ENCODE results near the gene NUDT8. TPM values are rescaled to one million over a fixed set of nuclear protein-coding genes. Genes with fewer than 3 reads are reported as not detected.

Gene NUDT8
- total and polyA plus RNA-seq, 10 of the 15 experiments (the other 5 are each of a cell fraction or from before 2014, with no cell fraction given), result 0.32 to 18.2 (median 9.8) TPM

DNA sequence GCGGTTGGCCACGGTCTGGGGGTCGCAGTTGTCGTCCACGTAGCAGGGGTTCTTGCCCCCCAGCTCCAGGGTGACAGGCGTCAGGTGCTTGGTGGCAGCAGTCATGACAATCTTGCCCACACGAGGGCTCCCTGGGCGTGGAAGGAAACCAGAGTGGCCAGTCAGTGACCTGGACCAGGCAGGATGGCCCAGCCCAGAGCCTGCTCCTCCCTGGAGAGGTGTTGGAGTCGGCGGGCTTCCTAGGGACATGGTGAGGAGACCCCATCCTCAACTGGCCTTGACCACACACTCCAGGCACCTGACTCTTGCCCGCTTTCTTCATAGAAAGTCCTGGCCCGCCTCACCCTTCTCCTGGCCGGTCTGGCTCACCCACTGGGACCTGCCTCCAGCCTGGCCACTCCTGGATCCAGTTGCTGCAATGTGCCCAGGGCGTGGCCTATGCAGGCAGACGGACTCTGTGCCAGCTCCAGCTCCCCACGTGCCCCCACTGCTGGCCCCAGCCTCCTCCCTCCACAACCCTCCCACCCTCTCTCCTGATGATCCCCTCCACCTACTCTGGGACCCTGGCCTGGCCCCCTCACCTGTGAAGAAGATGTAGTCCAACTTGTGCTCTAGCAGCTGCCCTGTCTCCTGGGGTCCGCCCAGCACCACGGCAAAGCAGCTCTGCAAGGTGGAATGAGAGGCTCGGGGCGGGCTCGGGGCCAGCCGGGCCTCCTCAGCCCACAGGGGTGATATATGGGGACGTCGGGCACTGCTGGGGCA is 36.0 kb upstream of the NUDT8 start:
- DNase-seq (ENCODE audit: low read depth, low spot score), result no peak
- no peaks in the 10 kb centered on the region for H3K79me2 ChIP-seq (ENCODE audit: control insufficient read depth, insufficient read depth, low read length)
- peaks cover 0 to 2% of the 10 kb centered on the region in 2 experiments; a peak in 2 of 4 replicates for H3K27me3 ChIP-seq (replicated peaks in 1 of 2; ENCODE audit: control insufficient read depth in 2 of 2, insufficient read depth in 2 of 2, low read length in 1 of 2)
- no peak overlapping the region for H3K4me2 ChIP-seq (ENCODE audit: control insufficient read depth, insufficient read depth)
- no peak for FAIRE-seq
- no peak overlapping the region for H2AFZ ChIP-seq (ENCODE audit: control insufficient read depth, low read depth, low read length)
- H3K27ac ChIP-seq (ENCODE audit: control insufficient read depth, insufficient read depth), result no peak overlapping the region
- H4K20me1 ChIP-seq (ENCODE audit: control insufficient read depth, insufficient read depth), result no peaks in the 10 kb centered on the region
- no peaks in the 10 kb centered on the region; the same call in 2 of the 3 replicates for H3K9me3 ChIP-seq (replicated peaks; ENCODE audit: control insufficient read depth, insufficient read depth, low read length)
- TF ChIP-seq HDAC2 (IDR thresholded peaks at IDR 0.05) (no peak), RAD21 (IDR thresholded peaks at IDR 0.05; ENCODE audit: insufficient read depth, low read depth, low read length) (0 out of 2 replicates have a peak, but pooled peaks have one; percentile 13), GABPA (IDR thresholded peaks at IDR 0.05; ENCODE audit: low read depth) (no peak)
- TF ChIP-seq, protein P1, sequence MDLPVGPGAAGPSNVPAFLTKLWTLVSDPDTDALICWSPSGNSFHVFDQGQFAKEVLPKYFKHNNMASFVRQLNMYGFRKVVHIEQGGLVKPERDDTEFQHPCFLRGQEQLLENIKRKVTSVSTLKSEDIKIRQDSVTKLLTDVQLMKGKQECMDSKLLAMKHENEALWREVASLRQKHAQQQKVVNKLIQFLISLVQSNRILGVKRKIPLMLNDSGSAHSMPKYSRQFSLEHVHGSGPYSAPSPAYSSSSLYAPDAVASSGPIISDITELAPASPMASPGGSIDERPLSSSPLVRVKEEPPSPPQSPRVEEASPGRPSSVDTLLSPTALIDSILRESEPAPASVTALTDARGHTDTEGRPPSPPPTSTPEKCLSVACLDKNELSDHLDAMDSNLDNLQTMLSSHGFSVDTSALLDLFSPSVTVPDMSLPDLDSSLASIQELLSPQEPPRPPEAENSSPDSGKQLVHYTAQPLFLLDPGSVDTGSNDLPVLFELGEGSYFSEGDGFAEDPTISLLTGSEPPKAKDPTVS (IDR thresholded peaks at IDR 0.05; ENCODE audit: low read depth, low read length), result no peak
- TF ChIP-seq, protein P2, sequence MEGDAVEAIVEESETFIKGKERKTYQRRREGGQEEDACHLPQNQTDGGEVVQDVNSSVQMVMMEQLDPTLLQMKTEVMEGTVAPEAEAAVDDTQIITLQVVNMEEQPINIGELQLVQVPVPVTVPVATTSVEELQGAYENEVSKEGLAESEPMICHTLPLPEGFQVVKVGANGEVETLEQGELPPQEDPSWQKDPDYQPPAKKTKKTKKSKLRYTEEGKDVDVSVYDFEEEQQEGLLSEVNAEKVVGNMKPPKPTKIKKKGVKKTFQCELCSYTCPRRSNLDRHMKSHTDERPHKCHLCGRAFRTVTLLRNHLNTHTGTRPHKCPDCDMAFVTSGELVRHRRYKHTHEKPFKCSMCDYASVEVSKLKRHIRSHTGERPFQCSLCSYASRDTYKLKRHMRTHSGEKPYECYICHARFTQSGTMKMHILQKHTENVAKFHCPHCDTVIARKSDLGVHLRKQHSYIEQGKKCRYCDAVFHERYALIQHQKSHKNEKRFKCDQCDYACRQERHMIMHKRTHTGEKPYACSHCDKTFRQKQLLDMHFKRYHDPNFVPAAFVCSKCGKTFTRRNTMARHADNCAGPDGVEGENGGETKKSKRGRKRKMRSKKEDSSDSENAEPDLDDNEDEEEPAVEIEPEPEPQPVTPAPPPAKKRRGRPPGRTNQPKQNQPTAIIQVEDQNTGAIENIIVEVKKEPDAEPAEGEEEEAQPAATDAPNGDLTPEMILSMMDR (IDR thresholded peaks at IDR 0.05 in 2 of 3, conservative IDR thresholded peaks at IDR 0.05 in 1 of 3; ENCODE audit: control insufficient read depth in 2 of 3, extremely low read depth in 1 of 3, insufficient read depth in 1 of 3, low read depth in 3 of 3, low read length in 3 of 3), result peak in 1 of 3 experiments; percentile 19; a peak in 2 of 6 replicates
- peak; percentile 49; the same call in 2 of the 3 replicates for ATAC-seq
- WGBS (ENCODE audit: insufficient coverage, insufficient replicate concordance, low lambda C conversion rate, missing lambda C conversion rate), result 21% methylated on average over 21 of the region's 24 CpGs
- ChIA-PET CTCF (interaction anchor here (1.2 to 1.7 kb wide), 3 partner anchors 17 to 37 kb away, joined by 5 to 8 read pairs (median 6); partner anchors contain the start of gene NUDT8), SMC1A (ENCODE audit: uncharacterized antibody, unreplicated experiment) (no interaction called here), RAD21 (ENCODE audit: unreplicated experiment) (no interaction called here), POLR2A (no interaction called here)
- in situ Hi-C loops (cut with MboI) (no loop called here), intact Hi-C loops (cut with micrococcal nuclease; ENCODE audit: unreplicated experiment) (no loop called here)
- H3K9ac ChIP-seq (ENCODE audit: control insufficient read depth, insufficient read depth, low read length), result no peak overlapping the region
- H3K36me3 ChIP-seq (ENCODE audit: control insufficient read depth in 2 of 2, insufficient read depth in 2 of 2, low read length in 1 of 2), result no peaks in the 10 kb centered on the region
- H3K4me1 ChIP-seq (ENCODE audit: control insufficient read depth, insufficient read depth, low read length), result peaks cover 9% of the 10 kb centered on the region; the same call in 1 of the 2 replicates
- no peak overlapping the region for H3K4me3 ChIP-seq
- no TSS peak for BruUV-seq (replicated peaks)
